H1 (cell line): ENCODE results near the gene APOA1. TPM values are rescaled to one million over a fixed set of nuclear protein-coding genes. Genes with fewer than 3 reads are reported as not detected.

Experiments used
- CTCF ChIA-PET: fragments of 300-600 bp; sonication (Branson Sonifier 250); formaldehyde crosslinking; loops from one replicate; lab custom pipeline; 2021; ENCODE audit not compliant: partially characterized antibody; lab: Charles Lee
- POLR2A ChIA-PET: fragments of 300-600 bp; sonication (Branson Sonifier 250); formaldehyde crosslinking; loops from one replicate; lab custom pipeline; 2021; ENCODE audit warnings: inconsistent platforms; ENCODE audit not compliant: partially characterized antibody; lab: Charles Lee
- DNase-seq, 2 experiments: peaks; one replicate each; pipeline versions ENCODE4 v3.0.0 to v3.0.0-alpha.2; 2010 to 2022; ENCODE audit warnings: low spot score in 2 of 2, low read depth in 1 of 2, mixed read lengths in 1 of 2
- FAIRE-seq: peaks from 2 replicates; lab custom pipeline; 2011; peaks lifted over from hg19 to GRCh38; lab: Jason Lieb, UNC
- H2AFZ ChIP-seq: 2 replicates; pipeline ENCODE4 v1.8.1; 2012; ENCODE audit warnings: low read length, inconsistent platforms
- H2AK5ac ChIP-seq: 2 replicates; pipeline ENCODE4 v1.6.1; 2013; ENCODE audit warnings: low read depth, low read length
- H2BK120ac ChIP-seq: replicated peaks from 2 replicates; pipeline ENCODE3; 2013; ENCODE audit warnings: low read depth, low read length, inconsistent platforms
- H2BK12ac ChIP-seq: 2 replicates; pipeline ENCODE4 v1.6.1; 2013; ENCODE audit warnings: low read depth, low read length
- H2BK15ac ChIP-seq: 2 replicates; pipeline ENCODE4 v1.6.1; 2013; ENCODE audit warnings: low read length
- H2BK20ac ChIP-seq: 2 replicates; pipeline ENCODE4 v1.6.1; 2013; ENCODE audit warnings: low read length
- H2BK5ac ChIP-seq: 2 replicates; pipeline ENCODE4 v1.6.1; 2013; ENCODE audit warnings: low read depth, low read length
- H3K14ac ChIP-seq: 2 replicates; pipeline ENCODE4 v1.6.1; 2013; ENCODE audit warnings: inconsistent platforms; ENCODE audit not compliant: insufficient read length
- H3K18ac ChIP-seq: 2 replicates; pipeline ENCODE4 v1.6.1; 2013; ENCODE audit warnings: low read length; ENCODE audit errors: extremely low read depth
- H3K23ac ChIP-seq: 2 replicates; pipeline ENCODE4 v1.6.1; 2013; ENCODE audit warnings: inconsistent platforms; ENCODE audit not compliant: insufficient read length
- H3K23me2 ChIP-seq: 2 replicates; pipeline ENCODE4 v1.6.1; 2013; ENCODE audit warnings: low read depth, low read length
- H3K27ac ChIP-seq: 2 replicates; pipeline ENCODE4 v1.6.1; 2011; ENCODE audit warnings: low read depth, low read length, inconsistent platforms
- H3K27me3 ChIP-seq, 4 experiments: replicated peaks in 1 of 4; 1 replicate in 1 of 4; 2 replicates in 3 of 4; pipeline versions ENCODE4 v1.6.1 to v1.8.1; 2011 to 2013; ENCODE audit warnings: low read length in 3 of 4, mild to moderate bottlenecking in 3 of 4, inconsistent platforms in 2 of 4, mixed read lengths in 2 of 4, moderate library complexity in 1 of 4; ENCODE audit not compliant: control insufficient read depth in 3 of 4, insufficient read depth in 3 of 4; ENCODE audit errors: extremely low read depth in 1 of 4
- H3K36me3 ChIP-seq, 4 experiments: 2 replicates each; pipeline versions ENCODE4 v1.6.1 to v1.8.1; 2011 to 2013; ENCODE audit warnings: mild to moderate bottlenecking in 4 of 4, low read length in 3 of 4, moderate library complexity in 2 of 4, control low read depth in 1 of 4, inconsistent platforms in 1 of 4; ENCODE audit not compliant: insufficient read depth in 4 of 4, control insufficient read depth in 2 of 4
- H3K4ac ChIP-seq: replicated peaks from 2 replicates; pipeline ENCODE3; 2013; ENCODE audit warnings: low read length, low read depth, mixed read lengths, inconsistent platforms; ENCODE audit not compliant: insufficient read length
- H3K4me1 ChIP-seq, 4 experiments: replicated peaks in 1 of 4; 1 replicate in 1 of 4; 2 replicates in 3 of 4; pipeline versions ENCODE4 v1.6.1 to v1.8.1; 2011 to 2013; ENCODE audit warnings: low read length in 3 of 4, inconsistent platforms in 2 of 4, mixed read lengths in 1 of 4; ENCODE audit not compliant: insufficient read depth in 4 of 4, control insufficient read depth in 3 of 4
- H3K4me2 ChIP-seq, 2 experiments: 2 replicates each; pipeline versions ENCODE4 v1.6.1 to v1.8.1; 2011 to 2013; ENCODE audit warnings: low read depth in 2 of 2, low read length in 2 of 2, control low read depth in 1 of 2, inconsistent platforms in 1 of 2, mild to moderate bottlenecking in 1 of 2; ENCODE audit not compliant: insufficient read depth in 1 of 2
- H3K4me3 ChIP-seq, 4 experiments: fragments of 200-600, 300-600 bp in 1 of 4; sonication (generic), shearing (Covaris generic), sonication (Bioruptor Twin) in 1 of 4; 2 replicates each; pipeline versions ENCODE4 v1.5.1 to v1.8.1; 2011 to 2016; ENCODE audit warnings: low read length in 4 of 4, low read depth in 3 of 4, control low read depth in 2 of 4, inconsistent platforms in 2 of 4, mild to moderate bottlenecking in 2 of 4, mixed read lengths in 1 of 4, moderate library complexity in 1 of 4; ENCODE audit not compliant: insufficient read depth in 2 of 4; ENCODE audit errors: extremely low read depth in 1 of 4
- H3K56ac ChIP-seq: replicated peaks from 2 replicates; pipeline ENCODE3; 2013; ENCODE audit warnings: low read depth, mild to moderate bottlenecking, mixed read lengths, low read length, inconsistent platforms; ENCODE audit not compliant: insufficient read length
- H3K79me1 ChIP-seq: 2 replicates; pipeline ENCODE4 v1.6.1; 2013; ENCODE audit warnings: low read depth, low read length, control low read depth
- H3K79me2 ChIP-seq, 2 experiments: 2 replicates each; pipeline versions ENCODE4 v1.6.1 to v1.8.1; 2012 to 2013; ENCODE audit warnings: low read length in 2 of 2, mild to moderate bottlenecking in 2 of 2, inconsistent platforms in 1 of 2; ENCODE audit not compliant: insufficient read depth in 2 of 2, control insufficient read depth in 1 of 2
- H3K9ac ChIP-seq, 4 experiments: replicated peaks in 1 of 4; 1 replicate in 1 of 4; 2 replicates in 3 of 4; pipeline versions ENCODE4 v1.6.1 to v1.8.1; 2011 to 2013; ENCODE audit warnings: low read depth in 3 of 4, low read length in 3 of 4, control low read depth in 2 of 4, mild to moderate bottlenecking in 2 of 4, moderate library complexity in 2 of 4, inconsistent platforms in 1 of 4; ENCODE audit errors: extremely low read depth in 1 of 4
- H3K9me3 ChIP-seq, 2 experiments: 2 replicates each; pipeline versions ENCODE4 v1.6.1 to v1.8.1; 2012 to 2013; ENCODE audit warnings: mild to moderate bottlenecking in 2 of 2, moderate library complexity in 2 of 2, control low read depth in 1 of 2, inconsistent platforms in 1 of 2, low read depth in 1 of 2, low read length in 1 of 2, mixed read lengths in 1 of 2; ENCODE audit not compliant: insufficient read depth in 2 of 2
- H4K20me1 ChIP-seq, 2 experiments: replicated peaks in 1 of 2; 2 replicates each; pipeline versions ENCODE3 to v1.8.1; 2011 to 2013; ENCODE audit warnings: inconsistent platforms in 2 of 2, low read length in 2 of 2, mild to moderate bottlenecking in 1 of 2; ENCODE audit not compliant: insufficient read depth in 2 of 2, control insufficient read depth in 1 of 2
- H4K5ac ChIP-seq: 2 replicates; pipeline ENCODE4 v1.6.1; 2013; ENCODE audit warnings: low read length, low read depth, mixed read lengths, inconsistent platforms; ENCODE audit not compliant: insufficient read length
- H4K8ac ChIP-seq: 2 replicates; pipeline ENCODE4 v1.8.0; 2013; ENCODE audit warnings: mild to moderate bottlenecking, moderate library complexity, low read length, inconsistent platforms; ENCODE audit not compliant: insufficient read depth; ENCODE audit errors: extremely low read depth
- H4K91ac ChIP-seq: replicated peaks from 2 replicates; pipeline ENCODE3; 2013; ENCODE audit warnings: low read length, mixed read lengths, inconsistent platforms; ENCODE audit not compliant: insufficient read length
- ASH2L ChIP-seq: fragments of 200-600, 300-600 bp; sonication (generic); IDR thresholded peaks from one replicate; pipeline ENCODE4 v1.7.1; 2017; ENCODE audit warnings: low read length
- ATF2 ChIP-seq: IDR thresholded peaks from 2 replicates; pipeline ENCODE4 v1.6.1; 2012; ENCODE audit warnings: low read length, inconsistent platforms
- CTBP2 ChIP-seq: IDR thresholded peaks from 2 replicates; pipeline ENCODE4 v1.7.0; 2011; ENCODE audit warnings: borderline replicate concordance, mild to moderate bottlenecking, moderate library complexity, mixed read lengths, low read length; ENCODE audit not compliant: insufficient read depth, insufficient read length
- E2F6 ChIP-seq: IDR thresholded peaks from 2 replicates; pipeline ENCODE4 v1.6.1; 2012; ENCODE audit warnings: inconsistent platforms
- EGR1 ChIP-seq: IDR thresholded peaks from 2 replicates; pipeline ENCODE4 v1.6.1; 2011; ENCODE audit warnings: low read depth, low read length, borderline replicate concordance
- HDAC2 ChIP-seq, 2 experiments: fragments of 300-600 bp in 1 of 2; sonication (generic) in 1 of 2; IDR thresholded peaks; 2 replicates each; pipeline ENCODE4 v1.6.1; 2011 to 2012; ENCODE audit warnings: low read depth in 2 of 2, low read length in 2 of 2, mild to moderate bottlenecking in 2 of 2, moderate library complexity in 2 of 2, borderline replicate concordance in 1 of 2, inconsistent platforms in 1 of 2
- KDM5A ChIP-seq: fragments of 200-600 bp; IDR thresholded peaks from 2 replicates; pipeline ENCODE4 v1.7.1; 2012; ENCODE audit warnings: mild to moderate bottlenecking, low read length, inconsistent platforms, mixed read lengths
- RXRA ChIP-seq: IDR thresholded peaks from 2 replicates; pipeline ENCODE4 v1.6.1; 2011; ENCODE audit warnings: low read depth, mild to moderate bottlenecking, low read length, moderate library complexity; ENCODE audit not compliant: insufficient read depth
- SIRT6 ChIP-seq: IDR thresholded peaks from one replicate; pipeline ENCODE4 v1.7.1; 2012; ENCODE audit warnings: low read length, inconsistent platforms
- TAF7 ChIP-seq: optimal IDR thresholded peaks from 2 replicates; pipeline ENCODE3; 2011; ENCODE audit warnings: low read depth, mild to moderate bottlenecking, inconsistent platforms, low read length, moderate library complexity, borderline replicate concordance
- ZNF274 ChIP-seq: IDR thresholded peaks from 2 replicates; pipeline ENCODE4 v1.7.0; 2012; ENCODE audit warnings: low read length, borderline replicate concordance; ENCODE audit errors: extremely low read depth
- WGBS, 2 experiments: shearing (Covaris generic) in 1 of 2; methylation state at CpG; one replicate each; pipeline versions ENCODE4 v1.1.6 to v1.1.7; 2013 to 2015; ENCODE audit warnings: low lambda C conversion rate in 2 of 2, mixed read lengths in 2 of 2, inconsistent platforms in 1 of 2, low coverage in 1 of 2, missing lambda C conversion rate in 1 of 2; ENCODE audit not compliant: insufficient replicate concordance in 2 of 2, insufficient coverage in 1 of 2, insufficient read length in 1 of 2; ENCODE audit errors: extremely low coverage in 1 of 2, missing lambda C conversion rate in 1 of 2; 5-methylcytosine and 5-hydroxymethylcytosine counted together
- polyA plus RNA-seq, 7 experiments: library from polyadenylated mRNA; depleted of rRNA in 3 of 7; stranded (reverse) in 5 of 7; unstranded in 2 of 7; fragments of >200 nt in 5 of 7; fragments of 200-250 nt in 2 of 7; gene quantifications; 1 replicate in 5 of 7; 2 replicates in 1 of 7; 4 replicates in 1 of 7; pipeline versions ENCODE4 v1.2.1 to v1.2.3, GENCODE V29; 2011 to 2013; ENCODE audit warnings: missing spikeins in 2 of 7, mixed read lengths in 2 of 7
- total RNA-seq: library from RNA; stranded (reverse); fragmentation: NEBNext Ultra II Directional; extraction: Animal tissue kit (Norgen Biotek cat#: 25700); gene quantifications from 2 replicates; pipeline ENCODE4 v1.2.1, GENCODE V29; 2021

The APOA1 gene
- total and polyA plus RNA-seq, 2 of the 8 experiments (the other 6 are each of a cell fraction or from before 2014, with no cell fraction given): 0.80 TPM; not detected in 1

GRCh38 chr11:116862185-116862584 lies 24.8 kb upstream of the APOA1 start:
- ChIA-PET POLR2A (interaction anchor here (2.0 kb wide), 1 partner anchor 11 kb away, joined by 5 read pairs; no protein-coding TSS in a partner anchor), CTCF (interaction anchor here (0.7 kb wide), 1 partner anchor 234 kb away, joined by 4 read pairs; no protein-coding TSS in a partner anchor)
- Histone ChIP-seq H2BK15ac (no peak overlapping the region), H3K4me2 (no peak overlapping the region), H3K4me1 (no peaks in the 10 kb centered on the region), H3K79me1 (no peaks in the 10 kb centered on the region), H3K9me3 (no peaks in the 10 kb centered on the region), H3K9ac (no peak overlapping the region), H2BK12ac (no peak overlapping the region), H2AFZ (no peak overlapping the region), H4K91ac (no peak overlapping the region), H3K23me2 (no peaks in the 10 kb centered on the region), H4K20me1 (peaks cover 3 to 5% of the 10 kb centered on the region in 2 experiments), H3K27me3 (no peaks in the 10 kb centered on the region), H2BK120ac (no peak overlapping the region), H2AK5ac (no peak overlapping the region), H2BK20ac (no peak overlapping the region), H2BK5ac (no peak overlapping the region), H3K4me3 (no peak overlapping the region), H4K8ac (no peak overlapping the region), H3K56ac (no peak overlapping the region), H3K4ac (no peak overlapping the region), H4K5ac (no peak overlapping the region), H3K18ac (no peak overlapping the region), H3K79me2 (no peaks in the 10 kb centered on the region), H3K36me3 (peaks cover 4 to 59% (median 36%) of the 10 kb centered on the region in 4 experiments; a peak in 7 of 8 replicates), H3K14ac (no peak overlapping the region), H3K27ac (no peak overlapping the region), H3K23ac (no peak overlapping the region)
- no peak for FAIRE-seq
- WGBS, 2 experiments: 88% methylated on average over 3 of the region's 3 CpGs; no CpG with 5 or more reads in 1 of the 2 experiments
- DNase-seq: no peak
- TF ChIP-seq KDM5A: no peak
- TF ChIP-seq CTBP2: no peak
- no peak for TF ChIP-seq ZNF274
- TF ChIP-seq RXRA: no peak
- TF ChIP-seq TAF7: no peak
- no peak for TF ChIP-seq SIRT6
- TF ChIP-seq HDAC2 (IDR thresholded peaks at IDR 0.05; ENCODE audit: borderline replicate concordance in 1 of 2, low read depth in 2 of 2, low read length in 2 of 2): no peak
- TF ChIP-seq E2F6: no peak
- TF ChIP-seq ATF2: no peak
- no peak for TF ChIP-seq EGR1
- no peak for TF ChIP-seq ASH2L
